DOHH2 (cell line): ENCODE data around the gene ELANE.

ENCODE experiments used
- CTCF ChIP-seq: fragments of 200-600 bp; sonication (generic); IDR thresholded peaks from one replicate; pipeline ENCODE4 v1.5.1; 2014; ENCODE audit warnings: antibody characterized with exemption, mild to moderate bottlenecking, low read depth, low read length; ENCODE audit not compliant: poor library complexity, severe bottlenecking
- EZH2phosphoT487 ChIP-seq: fragments of 200-600 bp; sonication (generic); IDR thresholded peaks from 2 replicates; pipeline ENCODE4 v1.6.1; 2017; ENCODE audit warnings: borderline replicate concordance, mild to moderate bottlenecking, antibody characterized with exemption, low read length, moderate library complexity, mixed read lengths

- TF ChIP-seq CTCF (no peak), EZH2phosphoT487 (no peak)
Observed at GRCh38 chr19:853014-853585, 997 bp downstream of the ELANE start.
